Measurements from ENCODE around the gene SPA17. TPM values are rescaled to one million over a fixed set of nuclear protein-coding genes. Genes with fewer than 3 reads are reported as not detected.

The SPA17 gene
- total RNA-seq, 1 donor from 2014 or later = 1.7 TPM

DNA sequence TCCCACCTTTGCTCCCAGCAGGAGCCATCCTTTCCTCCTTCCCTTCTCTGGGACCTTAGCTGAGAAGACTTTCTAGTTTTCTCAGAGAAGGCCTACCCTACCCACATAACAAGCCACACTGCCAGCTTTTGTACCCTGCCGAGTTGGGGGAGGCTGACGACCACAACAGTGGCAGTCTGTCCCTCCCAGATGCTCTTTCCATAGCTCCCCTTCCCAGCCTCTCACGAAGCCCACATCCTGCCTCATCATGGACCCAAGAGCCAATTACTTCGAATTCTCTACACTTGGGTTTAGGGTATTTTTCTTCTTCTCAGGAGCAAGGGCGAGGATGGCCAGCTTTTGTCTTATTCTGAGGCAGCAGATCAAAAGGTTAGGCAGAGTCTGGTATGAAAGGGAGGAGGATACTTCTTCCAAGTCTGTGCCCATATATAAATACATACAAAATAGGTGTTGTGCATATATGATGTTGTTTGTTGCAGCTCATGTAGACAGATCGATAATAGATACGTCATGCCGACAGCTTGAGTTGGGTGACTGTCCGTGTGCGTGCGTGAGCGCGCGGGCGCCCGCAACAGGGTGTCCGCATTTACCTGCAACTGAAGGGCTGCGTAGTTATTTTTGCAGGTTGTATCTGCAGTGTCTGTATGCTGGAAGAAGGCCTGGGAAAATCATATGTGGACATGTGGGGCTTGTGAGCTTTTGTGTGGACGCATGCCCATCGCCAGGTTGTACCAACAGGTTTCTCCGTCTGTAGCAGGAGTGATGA is 65.2 kb downstream of the SPA17 start:
- Mint-ChIP-seq H3K27me3 (ENCODE audit: insufficient read depth) (peaks cover 41% of the 10 kb centered on the region), H3K4me3 (peak overlapping the region; percentile 85), H3K4me1 (ENCODE audit: low read depth) (peaks cover 25% of the 10 kb centered on the region), H3K36me3 (ENCODE audit: low read depth) (peaks cover 2% of the 10 kb centered on the region), H3K27ac (peak overlapping the region; percentile 8), H3K9me3 (no peaks in the 10 kb centered on the region)
- intact Hi-C loops (cut with micrococcal nuclease) = loop anchor here (1.0 to 2.0 kb wide), 3 partner anchors 8 to 116 kb away; partner anchors contain the start of gene TBRG1
- no peak for DNase-seq (ENCODE audit: low spot score)

GRCh38 chr11:124739479-124740276 is 66.0 kb downstream of the SPA17 start, which contains the start of gene NRGN:
Gene NRGN (plus strand): TSS chr11:124739942. CDS start chr11:124740085, 143 bp downstream.
- Mint-ChIP-seq H3K4me1 (ENCODE audit: low read depth) (peaks cover 25% of the 10 kb centered on the region), H3K9me3 (no peaks in the 10 kb centered on the region), H3K27ac (peak within 1 kb of the TSS; percentile 54), H3K27me3 (ENCODE audit: insufficient read depth) (peaks cover 38% of the 10 kb centered on the region), H3K36me3 (ENCODE audit: low read depth) (peaks cover 2% of the 10 kb centered on the region), H3K4me3 (peak within 1 kb of the TSS; percentile 85)
- DNase-seq (ENCODE audit: low spot score) = peak; percentile 80
- intact Hi-C loops (cut with micrococcal nuclease) = loop anchor here (1.0 to 10.0 kb wide), 7 partner anchors 8 to 1675 kb away; partner anchors contain the start of genes HSPA8, SIAE, SPA17 and TBRG1

DNA sequence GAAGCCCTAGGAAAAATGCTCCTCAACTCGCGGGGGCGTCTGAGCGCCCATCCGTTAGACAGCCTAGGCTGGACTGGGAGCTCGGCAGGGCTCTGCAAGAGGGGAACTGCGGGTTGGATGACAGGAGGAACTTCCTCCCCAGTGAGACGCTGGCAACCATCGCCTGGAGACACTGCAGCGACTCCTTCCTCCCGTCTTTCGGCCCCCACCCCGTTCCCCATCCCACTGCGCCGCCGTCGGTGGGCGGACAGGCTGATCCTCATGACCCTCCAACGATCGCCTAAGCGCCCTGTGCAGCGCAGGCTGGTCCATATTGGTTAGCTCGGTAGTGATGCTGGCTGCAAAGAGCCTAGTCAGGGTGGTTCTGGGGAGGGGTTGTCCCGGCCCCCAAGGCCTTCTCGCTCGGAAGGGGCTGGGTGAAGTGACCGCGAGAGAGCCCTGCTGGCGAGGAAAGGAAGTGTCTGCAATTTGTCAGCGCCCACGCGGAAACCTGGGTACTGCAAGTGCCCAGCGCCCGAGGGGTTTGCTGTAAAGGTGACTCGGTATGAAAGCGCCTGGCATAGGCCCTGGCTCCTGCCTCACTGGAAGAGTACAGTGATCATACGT is 66.7 kb downstream of the SPA17 start:
- peaks cover 25% of the 10 kb centered on the region for H3K4me1 Mint-ChIP-seq (ENCODE audit: low read depth)
- H3K4me3 Mint-ChIP-seq = peak overlapping the region; percentile 85
- DNase-seq (ENCODE audit: low spot score) = peak; percentile 30
- peaks cover 2% of the 10 kb centered on the region for H3K36me3 Mint-ChIP-seq (ENCODE audit: low read depth)
- intact Hi-C loops (cut with micrococcal nuclease) = loop anchor here (1.0 to 10.0 kb wide), 4 partner anchors 23 to 1676 kb away; partner anchors contain the start of genes HSPA8, SIAE and SPA17
- peak overlapping the region; percentile 54 for H3K27ac Mint-ChIP-seq
- H3K27me3 Mint-ChIP-seq (ENCODE audit: insufficient read depth) = peaks cover 39% of the 10 kb centered on the region
- no peaks in the 10 kb centered on the region for H3K9me3 Mint-ChIP-seq

DNA sequence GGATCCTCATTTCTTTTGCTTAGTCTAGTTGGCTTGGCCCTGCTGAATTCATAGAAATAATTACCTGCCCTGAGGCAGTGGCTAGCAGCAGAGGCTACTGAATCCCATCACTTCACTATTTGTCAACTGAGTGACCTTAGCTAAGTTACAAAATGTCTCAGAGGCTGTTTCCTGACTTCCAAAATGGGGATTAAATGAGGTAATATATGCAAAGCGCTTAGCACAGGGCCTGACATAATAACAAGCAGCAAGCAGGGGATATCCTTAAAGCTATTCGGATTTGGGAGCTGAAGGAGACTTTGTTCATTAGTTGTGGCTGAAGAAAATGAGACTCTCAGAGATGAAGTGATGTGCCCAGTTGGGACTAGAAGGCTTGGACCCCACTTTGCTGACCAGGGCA is 68.9 kb downstream of the SPA17 start:
- Mint-ChIP-seq H3K27me3 (ENCODE audit: insufficient read depth) (peaks cover 29% of the 10 kb centered on the region), H3K4me1 (ENCODE audit: low read depth) (peaks cover 32% of the 10 kb centered on the region), H3K27ac (no peak overlapping the region), H3K36me3 (ENCODE audit: low read depth) (peaks cover 2% of the 10 kb centered on the region), H3K4me3 (no peak overlapping the region), H3K9me3 (no peaks in the 10 kb centered on the region)
- intact Hi-C loops (cut with micrococcal nuclease) = loop anchor here (10.0 kb wide), 1 partner anchor 1678 kb away; the partner anchor contains the start of gene HSPA8
- no peak for DNase-seq (ENCODE audit: low spot score)

GRCh38 chr11:124743050-124743449 is 69.3 kb downstream of the SPA17 start:
- H3K27me3 Mint-ChIP-seq (ENCODE audit: insufficient read depth) = peaks cover 29% of the 10 kb centered on the region
- H3K4me3 Mint-ChIP-seq = no peak overlapping the region
- no peak for DNase-seq (ENCODE audit: low spot score)
- no peak overlapping the region for H3K27ac Mint-ChIP-seq
- H3K36me3 Mint-ChIP-seq (ENCODE audit: low read depth) = peaks cover 2% of the 10 kb centered on the region
- intact Hi-C loops (cut with micrococcal nuclease) = loop anchor here (10.0 kb wide), 1 partner anchor 1678 kb away; the partner anchor contains the start of gene HSPA8
- peaks cover 32% of the 10 kb centered on the region for H3K4me1 Mint-ChIP-seq (ENCODE audit: low read depth)
- no peaks in the 10 kb centered on the region for H3K9me3 Mint-ChIP-seq

DNA sequence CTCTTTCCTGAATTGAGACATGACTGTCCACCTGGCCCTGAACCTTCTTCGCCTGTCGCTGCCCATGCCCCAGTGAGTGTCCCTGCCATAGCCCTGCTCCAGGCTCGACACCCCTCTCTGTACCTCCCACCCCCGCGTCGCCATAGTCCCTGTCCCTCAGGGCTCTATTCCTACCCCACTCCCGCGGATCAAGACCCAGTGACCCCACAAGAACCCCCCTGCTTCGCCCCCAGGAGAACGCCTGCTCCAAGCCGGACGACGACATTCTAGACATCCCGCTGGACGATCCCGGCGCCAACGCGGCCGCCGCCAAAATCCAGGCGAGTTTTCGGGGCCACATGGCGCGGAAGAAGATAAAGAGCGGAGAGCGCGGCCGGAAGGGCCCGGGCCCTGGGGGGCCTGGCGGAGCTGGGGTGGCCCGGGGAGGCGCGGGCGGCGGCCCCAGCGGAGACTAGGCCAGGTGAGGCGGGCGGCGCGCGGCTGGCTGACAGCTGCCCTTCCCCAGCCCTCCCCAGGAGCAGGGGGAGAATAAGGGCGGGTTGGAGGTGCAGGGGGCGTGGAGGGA is 71.6 kb downstream of the SPA17 start:
- H3K9me3 Mint-ChIP-seq = no peaks in the 10 kb centered on the region
- H3K36me3 Mint-ChIP-seq (ENCODE audit: low read depth) = no peaks in the 10 kb centered on the region
- peaks cover 22% of the 10 kb centered on the region for H3K27me3 Mint-ChIP-seq (ENCODE audit: insufficient read depth)
- H3K4me1 Mint-ChIP-seq (ENCODE audit: low read depth) = peaks cover 42% of the 10 kb centered on the region
- intact Hi-C loops (cut with micrococcal nuclease) = loop anchor here (5.0 to 10.0 kb wide), 3 partner anchors 207 to 1681 kb away; partner anchors contain the start of genes CCDC15, HSPA8 and HYLS1
- H3K4me3 Mint-ChIP-seq = peak overlapping the region; percentile 59
- DNase-seq (ENCODE audit: low spot score) = no peak
- peak overlapping the region; percentile 44 for H3K27ac Mint-ChIP-seq

- Mint-ChIP-seq H3K36me3 (ENCODE audit: low read depth) (no peaks in the 10 kb centered on the region), H3K4me3 (peak overlapping the region; percentile 89), H3K27ac (peak overlapping the region; percentile 86), H3K9me3 (no peaks in the 10 kb centered on the region), H3K4me1 (ENCODE audit: low read depth) (peaks cover 35% of the 10 kb centered on the region), H3K27me3 (ENCODE audit: insufficient read depth) (peaks cover 19% of the 10 kb centered on the region)
- DNase-seq (ENCODE audit: low spot score) = no peak
- intact Hi-C loops (cut with micrococcal nuclease) = loop anchor here (1.0 to 10.0 kb wide), 11 partner anchors 12 to 1681 kb away; partner anchors contain the start of genes CCDC15, CDON, HSPA8 and HYLS1
Observed at GRCh38 chr11:124745835-124746620, 72.3 kb downstream of the SPA17 start.

- Mint-ChIP-seq H3K9me3 (no peaks in the 10 kb centered on the region), H3K4me3 (peak overlapping the region; percentile 89), H3K27me3 (ENCODE audit: insufficient read depth) (peaks cover 12% of the 10 kb centered on the region), H3K36me3 (ENCODE audit: low read depth) (no peaks in the 10 kb centered on the region), H3K4me1 (ENCODE audit: low read depth) (peaks cover 28% of the 10 kb centered on the region), H3K27ac (peak overlapping the region; percentile 86)
- intact Hi-C loops (cut with micrococcal nuclease) = loop anchor here (1.0 to 10.0 kb wide), 12 partner anchors 7 to 1682 kb away; partner anchors contain the start of genes CCDC15, CDON, HSPA8 and HYLS1
- peak; percentile 64 for DNase-seq (ENCODE audit: low spot score)
Observed at GRCh38 chr11:124746621-124747243, 73.0 kb downstream of the SPA17 start.

Other genes starting within 250 kb of the SPA17 start
- gene OR8B4, start 249.0 kb upstream of the SPA17 start, total RNA-seq = not detected in 2 replicates
- not detected in 2 replicates for gene OR8B8, start 228.2 kb upstream of the SPA17 start, total RNA-seq
- gene OR8B12, start 130.2 kb upstream of the SPA17 start, total RNA-seq = not detected in 2 replicates
- not detected in 2 replicates for gene OR8A1, start 103.9 kb upstream of the SPA17 start, total RNA-seq
- gene PANX3, start 62.5 kb upstream of the SPA17 start, total RNA-seq = not detected in 2 replicates
- gene TBRG1, start 51.0 kb upstream of the SPA17 start, total RNA-seq = 35.1 and 35.4 TPM in 2 replicates
- 4.9 and 5.2 TPM in 2 replicates for gene SIAE, start 165 bp upstream of the SPA17 start, total RNA-seq
- gene NRGN, start 66.0 kb downstream of the SPA17 start, total RNA-seq = 3.9 and 6.1 TPM in 2 replicates
- gene VSIG2, start 78.4 kb downstream of the SPA17 start, total RNA-seq = not detected in 2 replicates
- gene ESAM, start 88.4 kb downstream of the SPA17 start, total RNA-seq = 0.52 and 0.64 TPM in 2 replicates
- gene MSANTD2, start 126.5 kb downstream of the SPA17 start, total RNA-seq = 8.9 and 9.7 TPM in 2 replicates
- 4.5 and 5.5 TPM in 2 replicates for gene ROBO3, start 191.5 kb downstream of the SPA17 start, total RNA-seq
- gene ROBO4, start 224.0 kb downstream of the SPA17 start, total RNA-seq = not detected in 2 replicates
- gene HEPN1, start 245.3 kb downstream of the SPA17 start, total RNA-seq = not detected in 2 replicates

All from activated T-helper 1 cell treated with anti-CD3 and anti-CD28 coated beads, Interleukin-12 subunit alpha, Interleukin-12 subunit beta, Interleukin-2, Interleukin-4 antibody, amounts not matched to agents 30 ng/mL and 10 ng/mL and 1 ng/mL, durations not matched to agents 14 hours and 24 hours and 36 hours (primary cell).